NK-92 (cell line): ENCODE measurements around the gene ISLR2.
"Not testable (repeated sequence)": the region's sequence is repeated elsewhere in the genome, so short reads cannot be mapped to it uniquely, and the experiment has no call there.

ENCODE experiments used
- DNase-seq: peaks from one replicate; lab custom pipeline; 2025; ENCODE audit not compliant: unreplicated experiment; lab: John Stamatoyannopoulos, UW

ISLR2 gene

DNA sequence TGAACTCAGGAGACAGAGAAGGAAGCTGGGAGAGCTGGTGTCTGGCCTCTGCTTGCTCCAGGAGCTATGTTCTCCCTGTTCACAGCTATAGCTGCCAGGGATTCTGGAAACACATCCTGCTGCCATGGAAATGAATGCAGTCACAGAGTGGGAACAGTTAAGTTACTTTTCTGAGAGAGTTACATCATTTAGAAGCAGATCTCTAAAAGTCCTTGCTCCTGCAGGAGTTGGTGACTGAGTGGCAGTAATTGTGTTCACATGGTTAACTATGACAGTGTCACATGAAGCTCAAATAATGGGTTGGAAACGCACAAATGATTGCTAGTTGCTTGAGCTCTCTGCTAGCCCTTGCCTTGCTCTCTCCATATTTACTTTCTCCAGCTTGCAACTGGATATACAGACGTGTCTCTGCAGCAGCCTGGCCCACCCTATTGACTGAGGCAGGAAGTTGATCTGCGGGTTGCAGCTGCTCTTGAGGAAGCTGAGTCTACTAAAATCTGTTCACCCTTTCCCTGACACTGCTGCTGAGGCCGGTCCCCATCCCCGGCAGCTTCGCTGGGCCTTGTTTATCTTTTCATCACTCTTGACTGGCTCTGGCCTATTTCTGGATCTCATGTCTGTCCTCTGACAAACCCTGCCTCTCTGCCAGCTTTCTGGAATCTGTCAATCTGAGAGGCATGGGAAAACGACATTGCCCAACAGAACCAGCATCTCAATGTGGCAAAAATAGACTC lies 26.5 kb downstream of the ISLR2 start:
- DNase-seq, result no peak

DNA sequence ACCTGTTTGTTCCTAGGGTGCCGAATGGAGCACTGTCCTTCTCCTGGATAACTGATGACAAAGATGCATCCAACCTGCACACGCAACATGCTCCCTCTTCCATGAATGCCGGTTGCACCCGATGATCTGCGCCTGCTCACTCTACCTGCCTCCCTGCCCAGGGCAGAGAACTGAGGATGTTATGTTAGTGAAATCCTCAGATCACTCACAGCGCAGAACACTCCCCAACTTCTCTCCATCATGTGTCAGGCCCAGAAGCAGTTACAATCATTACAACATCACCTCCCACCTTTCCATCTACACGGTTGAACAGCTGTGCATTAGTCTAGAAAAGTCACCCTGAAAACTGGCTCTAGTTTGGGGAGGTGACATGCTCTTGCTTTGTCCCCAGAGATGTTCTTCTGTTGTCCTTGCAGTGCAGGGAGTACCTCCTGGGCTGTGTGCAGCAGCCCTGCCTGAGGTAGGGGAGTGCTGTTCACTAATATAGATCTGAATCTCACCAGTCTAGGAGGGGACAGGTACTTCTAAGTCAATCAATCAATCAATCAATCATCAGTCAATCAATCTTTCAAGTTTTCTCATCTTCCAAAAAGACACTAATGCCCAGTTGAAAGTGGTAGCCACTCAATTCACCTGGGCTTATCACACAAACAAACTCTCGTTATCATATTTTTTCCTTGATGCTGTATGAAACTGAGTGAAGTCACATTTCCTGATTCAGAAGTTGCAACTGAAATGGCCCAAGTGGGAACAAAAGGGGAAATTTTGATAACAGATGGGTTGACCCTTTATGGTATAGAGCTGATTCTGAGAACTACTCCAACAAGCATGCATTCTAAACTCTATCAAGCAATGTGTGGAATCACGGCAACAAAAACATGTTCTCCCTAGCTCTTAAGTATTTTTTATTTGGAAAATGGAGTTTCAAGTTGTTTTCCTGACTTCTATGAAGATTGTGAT lies 27.8 kb downstream of the ISLR2 start:
- DNase-seq, result no peak

- DNase-seq, result no peak
Observed at GRCh38 chr15:74158855-74159650, 28.7 kb downstream of the ISLR2 start.

GRCh38 chr15:74159773-74160172 lies 29.4 kb downstream of the ISLR2 start:
- no peak for DNase-seq

GRCh38 chr15:74160390-74160789 lies 30.0 kb downstream of the ISLR2 start:
- DNase-seq, result not testable (repeated sequence)

GRCh38 chr15:74162195-74162536 lies 31.8 kb downstream of the ISLR2 start:
- DNase-seq, result not testable (repeated sequence)

DNA sequence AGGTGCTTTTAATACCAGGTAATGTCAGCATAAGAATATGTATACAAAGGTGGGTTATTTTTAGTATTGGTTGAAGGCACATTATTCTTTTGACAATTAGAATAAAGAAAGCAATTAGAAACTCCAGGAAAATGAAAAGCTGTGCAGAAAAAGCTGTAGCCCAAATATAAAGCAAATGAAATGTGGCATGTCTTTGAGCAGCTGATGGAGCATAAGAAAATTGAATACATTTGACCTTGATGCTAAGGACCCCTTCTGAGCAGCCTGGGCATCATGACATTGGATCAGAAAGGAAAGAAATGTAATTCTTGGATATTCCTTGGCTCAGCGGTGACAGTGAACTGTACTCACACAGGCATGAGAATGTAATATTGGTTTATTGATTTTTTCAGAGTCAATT lies 35.1 kb downstream of the ISLR2 start:
- DNase-seq, result no peak

- DNase-seq, result no peak
Observed at GRCh38 chr15:74167891-74168331, 37.5 kb downstream of the ISLR2 start.

- no peak for DNase-seq
Observed at GRCh38 chr15:74168711-74169126, 38.3 kb downstream of the ISLR2 start.

DNA sequence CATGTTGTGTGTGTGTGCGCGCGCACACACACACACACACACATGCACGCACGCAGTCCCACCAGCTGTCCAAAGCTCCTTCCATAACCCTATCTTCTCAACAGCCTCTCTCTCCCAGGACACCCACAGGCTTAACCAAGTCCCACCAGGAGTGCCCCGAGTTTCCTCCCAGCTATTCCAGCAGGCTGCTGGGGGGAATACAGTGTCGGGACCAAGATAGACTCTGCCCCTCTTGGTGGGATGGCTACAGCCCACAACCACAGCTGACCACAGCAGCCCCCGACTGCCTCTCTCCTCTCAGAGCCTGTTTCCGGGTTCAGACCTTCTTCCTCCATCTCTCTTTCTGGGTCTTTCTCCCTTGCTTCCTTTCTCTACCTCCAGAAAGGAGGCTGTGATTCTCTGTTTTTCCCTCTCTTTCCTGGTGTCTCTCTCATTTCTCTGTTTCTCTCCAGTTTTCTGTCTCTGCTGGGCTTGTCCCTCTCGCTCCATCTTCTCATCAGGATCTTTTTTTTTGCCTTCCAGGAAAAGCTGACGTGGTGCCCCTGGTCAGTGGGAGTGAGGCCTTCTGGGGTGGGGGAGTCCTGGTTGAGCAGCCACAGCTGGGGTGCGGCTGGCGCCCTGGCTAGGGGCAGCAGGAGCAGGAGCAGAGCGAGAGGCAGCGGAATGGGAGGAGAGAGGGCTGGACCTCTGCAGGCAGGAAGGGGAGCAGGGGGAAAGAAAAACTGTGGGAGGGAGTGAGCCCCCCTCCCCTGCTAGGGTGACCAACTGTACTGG lies 39.9 kb downstream of the ISLR2 start:
- no peak for DNase-seq

- no peak for DNase-seq
Observed at GRCh38 chr15:74170875-74171578, 40.6 kb downstream of the ISLR2 start.

GRCh38 chr15:74171965-74172541 lies 41.7 kb downstream of the ISLR2 start:
- DNase-seq, result no peak

- DNase-seq, result no peak
Observed at GRCh38 chr15:74172701-74173379, 42.5 kb downstream of the ISLR2 start.

DNA sequence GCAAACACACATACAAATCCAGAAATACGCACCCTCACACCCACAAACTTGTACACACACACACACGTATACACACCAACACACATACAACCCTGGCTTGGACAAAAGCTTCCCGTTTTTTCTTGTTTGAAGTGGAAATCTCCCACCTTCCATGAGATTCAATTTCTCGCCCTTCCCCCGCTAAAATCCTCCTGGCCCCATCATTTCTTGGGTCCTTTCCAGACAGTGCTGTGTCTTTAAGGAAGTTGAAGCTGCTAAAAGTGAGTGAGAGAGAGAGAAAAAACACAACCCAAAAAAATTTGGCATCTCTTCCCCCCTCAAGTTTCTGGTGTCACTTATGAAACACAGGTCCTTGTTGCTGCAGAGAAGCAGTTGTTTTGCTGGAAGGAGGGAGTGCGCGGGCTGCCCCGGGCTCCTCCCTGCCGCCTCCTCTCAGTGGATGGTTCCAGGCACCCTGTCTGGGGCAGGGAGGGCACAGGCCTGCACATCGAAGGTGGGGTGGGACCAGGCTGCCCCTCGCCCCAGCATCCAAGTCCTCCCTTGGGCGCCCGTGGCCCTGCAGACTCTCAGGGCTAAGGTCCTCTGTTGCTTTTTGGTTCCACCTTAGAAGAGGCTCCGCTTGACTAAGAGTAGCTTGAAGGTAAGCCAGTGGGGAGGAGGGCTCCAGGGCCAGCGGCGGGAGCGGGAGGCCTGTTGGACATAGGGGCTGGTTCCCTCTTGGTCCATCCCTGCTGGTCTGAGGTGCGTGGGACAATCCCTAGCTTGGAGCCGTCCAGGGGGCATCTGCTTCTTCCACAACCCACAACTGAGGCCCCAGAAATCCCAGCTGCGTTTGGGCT lies 43.2 kb downstream of the ISLR2 start, which contains the start of gene ISLR:
ISLR (plus strand) TSS at position 331 of the 839 bp plus-strand sequence. CDS start 1,149 bp downstream, outside the sequence.
- no peak for DNase-seq

GRCh38 chr15:74174219-74174957 lies 44.0 kb downstream of the ISLR2 start:
- no peak for DNase-seq

GRCh38 chr15:74174958-74175253 lies 44.5 kb downstream of the ISLR2 start:
- DNase-seq, result no peak
